ENCODE data around the gene BIRC6. TPM values are rescaled to one million over a fixed set of nuclear protein-coding genes. Genes with fewer than 3 reads are reported as not detected.

BIRC6 gene
- total and polyA plus RNA-seq, 2 of the 8 experiments (the other 6 are each of a cell fraction or from before 2014, with no cell fraction given): 32.5 to 69.5 TPM

GRCh38 chr2:32611366-32611765 is 254.5 kb downstream of the BIRC6 start:
- no peak overlapping the region for H2BK15ac ChIP-seq (ENCODE audit: low read length)
- no peaks in the 10 kb centered on the region for H3K9me3 ChIP-seq (ENCODE audit: insufficient read depth in 2 of 2, low read depth in 1 of 2, low read length in 1 of 2)
- H3K23me2 ChIP-seq (ENCODE audit: low read depth, low read length): no peaks in the 10 kb centered on the region; the same call in 1 of the 2 replicates
- no peaks in the 10 kb centered on the region for H3K79me2 ChIP-seq (ENCODE audit: control insufficient read depth in 1 of 2, insufficient read depth in 2 of 2, low read length in 2 of 2)
- H3K27me3 ChIP-seq (replicated peaks in 1 of 4; ENCODE audit: control insufficient read depth in 3 of 4, extremely low read depth in 1 of 4, insufficient read depth in 3 of 4, low read length in 3 of 4): no peaks in the 10 kb centered on the region
- CTCF ChIA-PET (ENCODE audit: partially characterized antibody): no interaction called here
- 100% methylated on average over 2 of the region's 2 CpGs; no CpG with 5 or more reads in 1 of the 2 experiments for WGBS, 2 experiments (ENCODE audit: extremely low coverage in 1 of 2, insufficient coverage in 1 of 2, insufficient read length in 1 of 2, insufficient replicate concordance in 2 of 2, low coverage in 1 of 2, low lambda C conversion rate in 2 of 2, missing lambda C conversion rate in 1 of 2)
- no peak overlapping the region for H3K4me3 ChIP-seq (ENCODE audit: extremely low read depth in 1 of 4, insufficient read depth in 2 of 4, low read depth in 3 of 4, low read length in 4 of 4)
- no peak overlapping the region for H2AFZ ChIP-seq (ENCODE audit: low read length)
- H4K91ac ChIP-seq (replicated peaks; ENCODE audit: insufficient read length, low read length): no peak overlapping the region
- H3K9ac ChIP-seq (replicated peaks in 1 of 4; ENCODE audit: extremely low read depth in 1 of 4, low read depth in 3 of 4, low read length in 3 of 4): no peak overlapping the region
- no peak overlapping the region for H2BK120ac ChIP-seq (replicated peaks; ENCODE audit: low read depth, low read length)
- TF ChIP-seq RFX5 (IDR thresholded peaks at IDR 0.05; ENCODE audit: borderline replicate concordance, low read depth, low read length) (no peak), BCL11A (IDR thresholded peaks at IDR 0.05; ENCODE audit: low read depth in 2 of 2, low read length in 2 of 2) (no peak), NANOG (IDR thresholded peaks at IDR 0.05; ENCODE audit: insufficient read depth, low read depth, low read length, poor library complexity, severe bottlenecking) (no peak), HDAC6 (IDR thresholded peaks at IDR 0.05; ENCODE audit: low read depth, low read length) (no peak), ASH2L (IDR thresholded peaks at IDR 0.05; ENCODE audit: low read length) (no peak), CHD2 (IDR thresholded peaks at IDR 0.05; ENCODE audit: low read length) (no peak), RNF2 (IDR thresholded peaks at IDR 0.05; ENCODE audit: borderline replicate concordance, low read depth, low read length, missing control alignments, poor library complexity, severe bottlenecking) (no peak), SP4 (IDR thresholded peaks at IDR 0.05; ENCODE audit: low read length) (no peak), USF2 (IDR thresholded peaks at IDR 0.05; ENCODE audit: low read length) (no peak)
- no peak overlapping the region for H4K5ac ChIP-seq (ENCODE audit: insufficient read length, low read depth, low read length)
- no peak overlapping the region for H3K4ac ChIP-seq (replicated peaks; ENCODE audit: insufficient read length, low read depth, low read length)
- POLR2A ChIA-PET (ENCODE audit: partially characterized antibody): no interaction called here
- H3K18ac ChIP-seq (ENCODE audit: extremely low read depth, low read length): no peak overlapping the region
- H4K8ac ChIP-seq (ENCODE audit: extremely low read depth, insufficient read depth, low read length): no peak overlapping the region
- no peak overlapping the region for H3K4me2 ChIP-seq (ENCODE audit: insufficient read depth in 1 of 2, low read depth in 2 of 2, low read length in 2 of 2)
- H3K79me1 ChIP-seq (ENCODE audit: low read depth, low read length): no peaks in the 10 kb centered on the region
- no peak for FAIRE-seq
- peaks cover 6 to 50% (median 11%) of the 10 kb centered on the region in 4 experiments; a peak in 7 of 8 replicates for H3K36me3 ChIP-seq (ENCODE audit: control insufficient read depth in 2 of 4, insufficient read depth in 4 of 4, low read length in 3 of 4)
- no peak overlapping the region for H2BK20ac ChIP-seq (ENCODE audit: low read length)
- H3K56ac ChIP-seq (replicated peaks; ENCODE audit: insufficient read length, low read depth, low read length): no peak overlapping the region
- H2BK12ac ChIP-seq (ENCODE audit: low read depth, low read length): no peak overlapping the region
- no peak overlapping the region for H2AK5ac ChIP-seq (ENCODE audit: low read depth, low read length)
- no peaks in the 10 kb centered on the region for H4K20me1 ChIP-seq (replicated peaks in 1 of 2; ENCODE audit: control insufficient read depth in 1 of 2, insufficient read depth in 2 of 2, low read length in 2 of 2)
- H3K23ac ChIP-seq (ENCODE audit: insufficient read length): no peak overlapping the region
- H3K4me1 ChIP-seq (replicated peaks in 1 of 4; ENCODE audit: control insufficient read depth in 3 of 4, insufficient read depth in 4 of 4, low read length in 3 of 4): no peaks in the 10 kb centered on the region
- H2BK5ac ChIP-seq (ENCODE audit: low read depth, low read length): no peak overlapping the region
- H3K14ac ChIP-seq (ENCODE audit: insufficient read length): no peak overlapping the region
- DNase-seq (ENCODE audit: low read depth in 1 of 2, low spot score in 2 of 2): no peak
- no peak overlapping the region for H3K27ac ChIP-seq (ENCODE audit: low read depth, low read length)

All from H1 (cell line).